ENCODE data around the gene PLSCR5.

DNA sequence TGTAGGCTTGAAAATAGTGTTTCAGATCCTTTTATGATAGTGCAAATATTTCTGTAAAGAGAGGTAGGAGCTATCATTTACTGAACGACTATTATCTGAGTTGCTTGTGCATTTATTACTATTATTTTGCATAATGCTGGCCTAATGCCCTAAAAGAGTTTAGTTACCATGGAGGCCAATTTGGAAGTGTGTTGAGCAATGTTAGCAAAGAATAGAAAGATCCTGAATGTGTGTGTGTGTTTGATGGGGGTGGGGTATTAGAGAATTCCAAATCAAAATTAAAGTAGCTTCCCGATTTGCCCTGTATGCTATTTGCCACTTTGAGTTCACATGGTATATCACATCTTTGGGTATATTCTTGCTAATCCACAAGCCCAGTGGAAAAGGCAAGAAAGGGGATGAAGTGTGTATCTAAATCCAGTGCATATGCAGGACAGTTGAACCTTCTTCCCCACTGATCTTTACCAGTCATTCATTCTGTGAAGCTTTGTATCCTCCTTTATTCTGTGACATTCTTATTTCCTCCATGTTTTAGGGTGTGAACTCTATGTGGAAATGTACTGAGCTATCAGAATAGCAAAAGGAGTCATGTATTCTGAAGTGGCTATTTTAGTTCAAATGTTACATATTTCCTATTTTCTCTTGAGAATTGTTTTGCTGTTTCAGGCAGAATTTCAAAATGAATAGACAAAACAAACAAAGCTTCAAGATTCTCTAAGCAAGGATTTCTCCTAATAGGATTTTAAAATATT, 45.7 kb upstream of the PLSCR5 start:
- TF ChIP-seq, protein P1, sequence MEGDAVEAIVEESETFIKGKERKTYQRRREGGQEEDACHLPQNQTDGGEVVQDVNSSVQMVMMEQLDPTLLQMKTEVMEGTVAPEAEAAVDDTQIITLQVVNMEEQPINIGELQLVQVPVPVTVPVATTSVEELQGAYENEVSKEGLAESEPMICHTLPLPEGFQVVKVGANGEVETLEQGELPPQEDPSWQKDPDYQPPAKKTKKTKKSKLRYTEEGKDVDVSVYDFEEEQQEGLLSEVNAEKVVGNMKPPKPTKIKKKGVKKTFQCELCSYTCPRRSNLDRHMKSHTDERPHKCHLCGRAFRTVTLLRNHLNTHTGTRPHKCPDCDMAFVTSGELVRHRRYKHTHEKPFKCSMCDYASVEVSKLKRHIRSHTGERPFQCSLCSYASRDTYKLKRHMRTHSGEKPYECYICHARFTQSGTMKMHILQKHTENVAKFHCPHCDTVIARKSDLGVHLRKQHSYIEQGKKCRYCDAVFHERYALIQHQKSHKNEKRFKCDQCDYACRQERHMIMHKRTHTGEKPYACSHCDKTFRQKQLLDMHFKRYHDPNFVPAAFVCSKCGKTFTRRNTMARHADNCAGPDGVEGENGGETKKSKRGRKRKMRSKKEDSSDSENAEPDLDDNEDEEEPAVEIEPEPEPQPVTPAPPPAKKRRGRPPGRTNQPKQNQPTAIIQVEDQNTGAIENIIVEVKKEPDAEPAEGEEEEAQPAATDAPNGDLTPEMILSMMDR (IDR thresholded peaks at IDR 0.05), result no peak
- TF ChIP-seq POLR2AphosphoS5 (IDR thresholded peaks at IDR 0.05; ENCODE audit: insufficient read depth in 1 of 2, low read depth in 1 of 2), result no peak
- no peak for TF ChIP-seq POLR2A (IDR thresholded peaks at IDR 0.05)
